ENCODE measurements around the gene ZBTB7A. TPM values are rescaled to one million over a fixed set of nuclear protein-coding genes. Genes with fewer than 3 reads are reported as not detected.

The ZBTB7A gene
- total and polyA plus RNA-seq, 2 donors (not counting 1 experiment from before 2014, with no cell fraction given) = 4.9 to 17.7 TPM

DNA sequence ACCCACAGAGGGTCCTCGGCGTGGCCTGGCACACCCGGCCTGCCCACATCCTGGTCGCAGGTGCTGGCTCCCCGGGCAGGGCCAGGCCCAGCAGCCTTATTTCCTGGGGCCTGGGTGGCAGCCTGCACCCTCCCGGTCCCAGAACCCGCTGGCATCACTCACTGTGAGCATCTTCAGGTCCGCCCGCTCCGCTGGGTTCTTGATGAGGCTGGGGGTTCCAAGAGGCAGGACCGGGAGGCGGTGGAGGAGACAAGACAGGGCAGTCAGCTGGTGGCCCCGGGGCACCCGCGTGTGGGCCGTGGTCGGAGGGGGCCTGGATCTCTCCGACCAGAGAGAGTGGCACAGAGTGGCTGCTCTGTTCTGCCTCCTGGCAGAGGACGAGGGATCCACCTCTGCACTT is 27.6 kb upstream of the ZBTB7A start:
- H3K36me3 ChIP-seq (ENCODE audit: control insufficient read depth, insufficient read depth, low read length) = peaks cover 16% of the 10 kb centered on the region
- TF ChIP-seq, protein P1, sequence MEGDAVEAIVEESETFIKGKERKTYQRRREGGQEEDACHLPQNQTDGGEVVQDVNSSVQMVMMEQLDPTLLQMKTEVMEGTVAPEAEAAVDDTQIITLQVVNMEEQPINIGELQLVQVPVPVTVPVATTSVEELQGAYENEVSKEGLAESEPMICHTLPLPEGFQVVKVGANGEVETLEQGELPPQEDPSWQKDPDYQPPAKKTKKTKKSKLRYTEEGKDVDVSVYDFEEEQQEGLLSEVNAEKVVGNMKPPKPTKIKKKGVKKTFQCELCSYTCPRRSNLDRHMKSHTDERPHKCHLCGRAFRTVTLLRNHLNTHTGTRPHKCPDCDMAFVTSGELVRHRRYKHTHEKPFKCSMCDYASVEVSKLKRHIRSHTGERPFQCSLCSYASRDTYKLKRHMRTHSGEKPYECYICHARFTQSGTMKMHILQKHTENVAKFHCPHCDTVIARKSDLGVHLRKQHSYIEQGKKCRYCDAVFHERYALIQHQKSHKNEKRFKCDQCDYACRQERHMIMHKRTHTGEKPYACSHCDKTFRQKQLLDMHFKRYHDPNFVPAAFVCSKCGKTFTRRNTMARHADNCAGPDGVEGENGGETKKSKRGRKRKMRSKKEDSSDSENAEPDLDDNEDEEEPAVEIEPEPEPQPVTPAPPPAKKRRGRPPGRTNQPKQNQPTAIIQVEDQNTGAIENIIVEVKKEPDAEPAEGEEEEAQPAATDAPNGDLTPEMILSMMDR (conservative IDR thresholded peaks at IDR 0.05 in 1 of 2, IDR thresholded peaks at IDR 0.05 in 1 of 2; ENCODE audit: low read depth in 1 of 2, low read length in 2 of 2) = no peak
- TF ChIP-seq EZH2 (IDR thresholded peaks at IDR 0.05; ENCODE audit: low read length, missing control alignments) = no peak
- DNase-seq (ENCODE audit: low read depth in 2 of 2) = no peak

DNA sequence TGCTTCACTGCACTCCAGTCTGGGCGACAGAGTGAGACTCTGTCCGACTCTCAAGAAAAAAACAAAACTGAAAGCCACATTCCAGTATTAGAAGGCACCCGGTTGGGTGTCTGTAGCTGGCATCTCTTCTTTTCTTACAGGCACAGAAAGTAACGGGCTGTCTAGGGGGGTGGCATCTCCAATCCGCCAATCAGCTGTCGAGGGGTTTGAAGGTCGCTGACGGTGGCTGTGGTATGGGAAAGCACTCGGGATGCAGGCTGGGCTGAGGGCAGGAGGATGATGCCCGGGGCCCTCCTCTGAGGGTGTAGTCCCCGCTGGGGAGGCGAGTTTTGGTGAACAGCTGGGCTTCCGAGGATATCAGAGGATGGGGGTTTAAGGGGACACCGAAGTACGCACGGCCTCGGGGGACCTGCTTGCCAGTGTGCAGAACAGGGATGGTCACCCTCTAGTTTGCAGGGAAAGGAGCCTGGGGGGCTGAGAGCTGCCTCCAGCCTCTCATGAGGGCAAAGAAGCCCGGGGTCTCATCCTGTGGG is 27.0 kb upstream of the ZBTB7A start:
- Histone ChIP-seq H3K79me2 (ENCODE audit: control insufficient read depth, insufficient read depth, low read length) (no peaks in the 10 kb centered on the region), H3K9ac (ENCODE audit: insufficient read depth, low read length) (no peak overlapping the region), H3K4me2 (ENCODE audit: extremely low read depth, insufficient read depth, low read length) (no peak overlapping the region), H3K27me3 (ENCODE audit: control insufficient read depth, insufficient read depth, low read length) (no peaks in the 10 kb centered on the region), H3K36me3 (ENCODE audit: control insufficient read depth, insufficient read depth, low read length) (peaks cover 12% of the 10 kb centered on the region), H4K20me1 (ENCODE audit: control insufficient read depth, extremely low read depth, insufficient read depth, low read length) (no peaks in the 10 kb centered on the region), H3K4me1 (ENCODE audit: control insufficient read depth, extremely low read depth, insufficient read depth, low read length) (no peaks in the 10 kb centered on the region), H3K4me3 (replicated peaks in 1 of 4; ENCODE audit: control extremely low read depth in 1 of 4, insufficient read depth in 1 of 4, low read depth in 3 of 4, low read length in 4 of 4) (no peak overlapping the region), H2AFZ (ENCODE audit: low read length) (no peak overlapping the region), H3K9me3 (ENCODE audit: control insufficient read depth, insufficient read depth, low read depth, low read length) (no peaks in the 10 kb centered on the region), H3K27ac (ENCODE audit: insufficient read depth, low read length) (no peak overlapping the region)
- no peak for TF ChIP-seq EZH2 (IDR thresholded peaks at IDR 0.05; ENCODE audit: low read length, missing control alignments)
- TF ChIP-seq, protein P1 (conservative IDR thresholded peaks at IDR 0.05 in 1 of 2, IDR thresholded peaks at IDR 0.05 in 1 of 2; ENCODE audit: low read depth in 1 of 2, low read length in 2 of 2) = no peak
- no peak for DNase-seq (ENCODE audit: low read depth in 2 of 2)

More for the DNA sequence above, 27.6 kb upstream of the ZBTB7A start:
- H2AFZ ChIP-seq (ENCODE audit: low read length) = no peak overlapping the region
- H3K4me3 ChIP-seq (replicated peaks in 1 of 4; ENCODE audit: control extremely low read depth in 1 of 4, insufficient read depth in 1 of 4, low read depth in 3 of 4, low read length in 4 of 4) = no peak overlapping the region
- no peaks in the 10 kb centered on the region for H3K79me2 ChIP-seq (ENCODE audit: control insufficient read depth, insufficient read depth, low read length)
- no peaks in the 10 kb centered on the region for H3K4me1 ChIP-seq (ENCODE audit: control insufficient read depth, extremely low read depth, insufficient read depth, low read length)
- H3K9me3 ChIP-seq (ENCODE audit: control insufficient read depth, insufficient read depth, low read depth, low read length) = no peaks in the 10 kb centered on the region
- H3K27ac ChIP-seq (ENCODE audit: insufficient read depth, low read length) = no peak overlapping the region
- no peak overlapping the region for H3K9ac ChIP-seq (ENCODE audit: insufficient read depth, low read length)
- H3K4me2 ChIP-seq (ENCODE audit: extremely low read depth, insufficient read depth, low read length) = no peak overlapping the region
- H4K20me1 ChIP-seq (ENCODE audit: control insufficient read depth, extremely low read depth, insufficient read depth, low read length) = no peaks in the 10 kb centered on the region
- no peaks in the 10 kb centered on the region for H3K27me3 ChIP-seq (ENCODE audit: control insufficient read depth, insufficient read depth, low read length)

DNA sequence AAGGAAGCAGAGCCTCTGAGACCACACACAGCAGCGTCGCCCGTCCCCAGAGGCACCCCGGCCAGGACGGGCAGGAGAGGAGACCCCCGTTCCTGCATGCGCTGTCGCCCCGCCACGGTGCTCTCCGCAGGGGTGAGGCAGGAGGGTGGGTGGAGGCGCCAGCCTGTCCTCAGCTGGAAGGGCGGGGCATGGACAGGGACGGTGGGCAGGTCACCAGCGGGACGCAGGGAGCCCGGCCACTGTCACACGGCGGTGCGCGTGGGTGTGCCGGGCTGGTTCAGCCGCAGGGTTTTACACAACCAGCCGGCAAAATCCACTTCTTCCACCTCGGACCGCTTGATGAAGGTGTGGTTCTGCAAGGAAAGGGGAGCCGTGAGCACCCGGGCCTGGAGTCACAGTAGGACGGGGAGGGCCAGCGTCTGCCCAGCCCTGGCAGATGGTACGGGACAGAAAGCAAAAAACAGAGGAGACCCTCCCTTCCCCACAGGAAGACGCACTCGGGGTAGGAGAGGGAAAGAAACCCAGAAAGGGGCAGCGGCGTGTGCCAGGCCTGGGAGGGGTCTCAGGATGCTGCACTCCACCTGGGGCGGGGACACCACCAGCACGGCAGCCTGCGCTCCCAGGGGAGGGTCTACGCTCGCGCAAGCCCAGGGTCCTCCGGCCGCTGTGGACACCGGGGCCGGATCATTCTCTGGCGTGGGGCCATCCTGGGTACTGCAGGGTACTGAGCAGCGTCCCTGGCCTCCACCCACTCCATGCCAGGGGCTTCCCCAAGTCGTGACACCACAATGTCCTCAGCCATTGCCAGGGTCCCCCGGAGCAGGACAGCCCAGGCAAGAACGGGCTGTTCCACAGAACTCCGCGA is 23.9 kb upstream of the ZBTB7A start:
- Histone ChIP-seq H2AFZ (ENCODE audit: low read length) (no peak overlapping the region), H3K9ac (ENCODE audit: insufficient read depth, low read length) (no peak overlapping the region), H3K4me2 (ENCODE audit: extremely low read depth, insufficient read depth, low read length) (no peak overlapping the region), H3K27ac (ENCODE audit: insufficient read depth, low read length) (no peak overlapping the region), H4K20me1 (ENCODE audit: control insufficient read depth, extremely low read depth, insufficient read depth, low read length) (no peaks in the 10 kb centered on the region), H3K4me3 (replicated peaks in 1 of 4; ENCODE audit: control extremely low read depth in 1 of 4, insufficient read depth in 1 of 4, low read depth in 3 of 4, low read length in 4 of 4) (no peak overlapping the region), H3K27me3 (ENCODE audit: control insufficient read depth, insufficient read depth, low read length) (no peaks in the 10 kb centered on the region), H3K9me3 (ENCODE audit: control insufficient read depth, insufficient read depth, low read depth, low read length) (no peaks in the 10 kb centered on the region), H3K36me3 (ENCODE audit: control insufficient read depth, insufficient read depth, low read length) (peaks cover 7% of the 10 kb centered on the region), H3K79me2 (ENCODE audit: control insufficient read depth, insufficient read depth, low read length) (no peaks in the 10 kb centered on the region), H3K4me1 (ENCODE audit: control insufficient read depth, extremely low read depth, insufficient read depth, low read length) (no peaks in the 10 kb centered on the region)
- no peak for DNase-seq (ENCODE audit: low read depth in 2 of 2)
- TF ChIP-seq EZH2 (IDR thresholded peaks at IDR 0.05; ENCODE audit: low read length, missing control alignments) = no peak
- TF ChIP-seq, protein P1 (conservative IDR thresholded peaks at IDR 0.05 in 1 of 2, IDR thresholded peaks at IDR 0.05 in 1 of 2; ENCODE audit: low read depth in 1 of 2, low read length in 2 of 2) = no peak

Data from fibroblast of lung (primary cell).